ENCODE measurements around the gene IL34.

DNA sequence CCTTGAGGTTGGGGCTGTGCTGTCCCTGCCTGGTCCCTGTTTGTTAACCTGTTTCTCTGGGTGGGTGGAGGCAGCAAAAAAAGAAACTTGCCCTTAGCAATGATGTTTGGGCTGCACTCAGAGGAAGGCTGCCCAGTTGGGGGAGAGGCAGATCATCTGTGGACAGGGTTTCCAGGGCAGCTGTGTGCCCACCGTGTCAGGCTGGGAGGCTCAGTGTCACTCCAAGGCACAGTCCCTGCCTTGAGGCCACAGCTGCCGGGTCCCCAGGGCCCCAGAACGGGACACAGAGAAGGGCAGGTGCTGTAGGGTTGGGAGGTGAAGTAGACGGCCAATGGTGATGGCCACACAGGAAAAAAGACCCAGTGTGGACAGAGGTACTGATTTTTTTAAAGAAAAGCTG, 3.9 kb downstream of the IL34 start:
- TF ChIP-seq, protein P1, sequence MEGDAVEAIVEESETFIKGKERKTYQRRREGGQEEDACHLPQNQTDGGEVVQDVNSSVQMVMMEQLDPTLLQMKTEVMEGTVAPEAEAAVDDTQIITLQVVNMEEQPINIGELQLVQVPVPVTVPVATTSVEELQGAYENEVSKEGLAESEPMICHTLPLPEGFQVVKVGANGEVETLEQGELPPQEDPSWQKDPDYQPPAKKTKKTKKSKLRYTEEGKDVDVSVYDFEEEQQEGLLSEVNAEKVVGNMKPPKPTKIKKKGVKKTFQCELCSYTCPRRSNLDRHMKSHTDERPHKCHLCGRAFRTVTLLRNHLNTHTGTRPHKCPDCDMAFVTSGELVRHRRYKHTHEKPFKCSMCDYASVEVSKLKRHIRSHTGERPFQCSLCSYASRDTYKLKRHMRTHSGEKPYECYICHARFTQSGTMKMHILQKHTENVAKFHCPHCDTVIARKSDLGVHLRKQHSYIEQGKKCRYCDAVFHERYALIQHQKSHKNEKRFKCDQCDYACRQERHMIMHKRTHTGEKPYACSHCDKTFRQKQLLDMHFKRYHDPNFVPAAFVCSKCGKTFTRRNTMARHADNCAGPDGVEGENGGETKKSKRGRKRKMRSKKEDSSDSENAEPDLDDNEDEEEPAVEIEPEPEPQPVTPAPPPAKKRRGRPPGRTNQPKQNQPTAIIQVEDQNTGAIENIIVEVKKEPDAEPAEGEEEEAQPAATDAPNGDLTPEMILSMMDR (IDR thresholded peaks at IDR 0.05; ENCODE audit: insufficient read depth, low read length): no peak
- TF ChIP-seq POLR2AphosphoS5 (IDR thresholded peaks at IDR 0.05; ENCODE audit: low read depth) (no peak), GABPA (IDR thresholded peaks at IDR 0.05; ENCODE audit: low read depth) (no peak)

All from HL-60 (cell line).